ENCODE results near the gene TOX3.

The TOX3 gene

GRCh38 chr16:52405441-52405840, 141.5 kb downstream of the TOX3 start:
- TF ChIP-seq ZFX (IDR thresholded peaks at IDR 0.05; ENCODE audit: borderline replicate concordance): no peak
- TF ChIP-seq, protein P1, sequence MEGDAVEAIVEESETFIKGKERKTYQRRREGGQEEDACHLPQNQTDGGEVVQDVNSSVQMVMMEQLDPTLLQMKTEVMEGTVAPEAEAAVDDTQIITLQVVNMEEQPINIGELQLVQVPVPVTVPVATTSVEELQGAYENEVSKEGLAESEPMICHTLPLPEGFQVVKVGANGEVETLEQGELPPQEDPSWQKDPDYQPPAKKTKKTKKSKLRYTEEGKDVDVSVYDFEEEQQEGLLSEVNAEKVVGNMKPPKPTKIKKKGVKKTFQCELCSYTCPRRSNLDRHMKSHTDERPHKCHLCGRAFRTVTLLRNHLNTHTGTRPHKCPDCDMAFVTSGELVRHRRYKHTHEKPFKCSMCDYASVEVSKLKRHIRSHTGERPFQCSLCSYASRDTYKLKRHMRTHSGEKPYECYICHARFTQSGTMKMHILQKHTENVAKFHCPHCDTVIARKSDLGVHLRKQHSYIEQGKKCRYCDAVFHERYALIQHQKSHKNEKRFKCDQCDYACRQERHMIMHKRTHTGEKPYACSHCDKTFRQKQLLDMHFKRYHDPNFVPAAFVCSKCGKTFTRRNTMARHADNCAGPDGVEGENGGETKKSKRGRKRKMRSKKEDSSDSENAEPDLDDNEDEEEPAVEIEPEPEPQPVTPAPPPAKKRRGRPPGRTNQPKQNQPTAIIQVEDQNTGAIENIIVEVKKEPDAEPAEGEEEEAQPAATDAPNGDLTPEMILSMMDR (IDR thresholded peaks at IDR 0.05): no peak
- H3K27ac ChIP-seq: no peak overlapping the region

DNA sequence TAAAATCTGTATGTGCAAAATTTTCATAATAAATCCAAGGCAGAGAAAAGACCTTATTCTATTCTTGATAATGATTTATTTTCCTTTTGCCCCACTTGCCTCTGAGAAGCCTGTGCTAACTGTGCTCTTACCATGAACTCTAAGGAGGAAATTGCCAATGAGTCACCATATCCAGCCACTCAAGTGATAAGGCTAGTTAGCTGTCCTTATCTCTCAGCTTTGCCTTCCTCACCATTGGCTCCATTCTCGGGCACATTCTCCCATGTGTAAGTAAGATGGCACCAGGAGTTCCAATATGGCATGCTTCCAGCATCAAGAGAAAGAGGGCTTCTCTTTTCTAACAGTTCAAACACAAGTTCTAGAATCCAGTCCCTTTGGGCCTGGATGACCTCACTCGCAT, 142.4 kb downstream of the TOX3 start:
- H3K27ac ChIP-seq: no peak overlapping the region
- no peak for TF ChIP-seq ZFX (IDR thresholded peaks at IDR 0.05; ENCODE audit: borderline replicate concordance)
- TF ChIP-seq, protein P1 (IDR thresholded peaks at IDR 0.05): no peak

DNA sequence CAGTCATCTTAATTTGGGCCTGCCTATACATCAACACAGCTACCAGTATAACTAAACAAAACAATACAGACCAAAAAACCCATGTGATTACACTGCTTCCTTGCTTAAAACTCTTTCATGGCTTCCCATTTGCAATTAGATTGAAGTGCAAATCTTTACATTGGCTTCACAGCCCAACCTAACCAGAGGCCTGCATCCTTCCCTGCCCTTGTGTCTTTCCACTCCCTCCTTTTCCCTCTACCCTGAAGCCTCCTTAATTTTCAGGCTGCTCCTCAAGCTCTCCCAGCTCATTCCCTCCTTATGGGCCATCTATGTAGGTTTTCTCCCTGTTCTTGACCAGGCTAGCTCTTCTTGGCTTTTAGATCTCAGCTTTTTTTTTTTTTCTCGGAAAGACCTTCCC, 147.8 kb downstream of the TOX3 start:
- no peak overlapping the region for H3K27ac ChIP-seq
- TF ChIP-seq, protein P1 (IDR thresholded peaks at IDR 0.05): no peak
- TF ChIP-seq ZFX (IDR thresholded peaks at IDR 0.05; ENCODE audit: borderline replicate concordance): no peak

DNA sequence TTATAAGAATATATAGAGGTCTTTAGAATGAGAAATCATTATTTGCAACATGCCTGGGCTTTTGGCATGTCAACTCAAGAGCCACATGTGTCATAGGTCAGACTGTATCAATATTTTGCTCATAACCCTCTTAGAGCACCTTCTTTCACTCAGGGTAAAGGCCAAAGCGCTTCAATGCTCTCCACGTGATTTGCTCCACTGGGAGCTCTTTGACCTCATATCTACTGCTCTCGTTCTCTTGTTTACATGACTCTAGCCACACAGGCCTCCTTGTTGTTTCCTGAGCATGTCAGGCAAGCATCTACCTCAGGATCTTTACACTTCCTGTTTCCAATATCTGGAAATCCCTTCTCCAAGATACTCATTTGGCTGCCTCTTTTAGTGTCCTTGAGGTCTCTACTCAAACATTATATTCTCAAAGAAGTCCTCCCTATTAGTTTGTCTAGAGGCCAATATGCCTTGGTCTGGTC, 148.4 kb downstream of the TOX3 start:
- H3K27ac ChIP-seq: no peak overlapping the region
- TF ChIP-seq, protein P1 (IDR thresholded peaks at IDR 0.05): no peak

DNA sequence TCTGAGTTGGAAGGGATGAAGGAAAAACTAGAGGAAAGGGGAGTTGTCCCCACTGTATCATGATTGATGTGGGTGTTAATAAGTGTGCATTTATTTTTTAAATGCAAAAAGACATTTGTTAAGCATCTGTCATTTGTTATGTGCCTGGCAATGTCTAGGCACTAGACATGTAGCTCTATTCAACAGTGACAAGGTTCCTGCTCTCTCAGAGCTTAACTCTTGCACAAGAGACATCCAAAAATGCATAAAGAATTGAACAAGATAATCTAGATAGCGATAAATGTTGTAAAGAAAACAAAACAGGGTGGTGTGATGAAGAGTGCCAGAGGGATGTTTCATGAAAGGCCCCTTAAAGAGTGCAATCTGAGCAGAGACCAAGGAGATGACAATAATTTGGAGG, 148.9 kb downstream of the TOX3 start:
- no peak overlapping the region for H3K27ac ChIP-seq
- TF ChIP-seq ZFX (IDR thresholded peaks at IDR 0.05; ENCODE audit: borderline replicate concordance): no peak
- TF ChIP-seq, protein P1 (IDR thresholded peaks at IDR 0.05): no peak

GRCh38 chr16:52393448-52393847, 153.5 kb downstream of the TOX3 start:
- TF ChIP-seq ZFX (IDR thresholded peaks at IDR 0.05; ENCODE audit: borderline replicate concordance): no peak
- H3K27ac ChIP-seq: no peak overlapping the region

GRCh38 chr16:52389045-52389444, 157.9 kb downstream of the TOX3 start:
- no peak for TF ChIP-seq ZFX (IDR thresholded peaks at IDR 0.05; ENCODE audit: borderline replicate concordance)
- TF ChIP-seq, protein P1 (IDR thresholded peaks at IDR 0.05): no peak
- H3K27ac ChIP-seq: peak overlapping the region; percentile 30
